Vagina (tissue), 2 donors: ENCODE data around the gene FBXO24.

Experiments
- CTCF ChIP-seq, 3 experiments: fragments of 450-650 bp in 2 of 3; fragments of 200-600 bp in 1 of 3; sonication (generic) in 1 of 3; IDR thresholded peaks; one replicate each; pipeline ENCODE4 v1.5.1; 2017 to 2019; ENCODE audit warnings: antibody characterized with exemption in 3 of 3, mild to moderate bottlenecking in 2 of 3, moderate library complexity in 2 of 3
- POLR2A ChIP-seq, 2 donors: fragments of 450-650 bp; IDR thresholded peaks; one replicate each; pipeline ENCODE4 v1.6.1; 2017; ENCODE audit warnings: antibody characterized with exemption in 2 of 2, mild to moderate bottlenecking in 2 of 2, moderate library complexity in 2 of 2

- TF ChIP-seq CTCF (IDR thresholded peaks at IDR 0.05) (peak in 1 of 3 experiments; percentile 5), POLR2A (IDR thresholded peaks at IDR 0.05) (no peak)
Measured at GRCh38 chr7:100603726-100604027, 17.5 kb downstream of the FBXO24 start.
